ENCODE results near the gene LBP. TPM values are rescaled to one million over a fixed set of nuclear protein-coding genes. Genes with fewer than 3 reads are reported as not detected.

LBP gene
- total RNA-seq, 1 experiment from 2014 or later = not detected

GRCh38 chr20:38316341-38316740 lies 29.9 kb upstream of the LBP start:
- intact Hi-C loops (cut with micrococcal nuclease; ENCODE audit: unreplicated experiment) = no loop called here
- Histone ChIP-seq H3K4me3 (ENCODE audit: low read depth, low read length, poor library complexity, severe bottlenecking) (no peak overlapping the region), H3K27ac (ENCODE audit: low read depth, low read length, poor library complexity, severe bottlenecking) (no peak overlapping the region), H3K9me3 (ENCODE audit: low read depth, low read length, poor library complexity, severe bottlenecking) (no peaks in the 10 kb centered on the region), H3K36me3 (ENCODE audit: insufficient read depth, low read length, poor library complexity, severe bottlenecking) (no peaks in the 10 kb centered on the region), H3K27me3 (replicated peaks; ENCODE audit: insufficient read depth, low read depth, low read length, poor library complexity) (peaks cover 21% of the 10 kb centered on the region), H3K4me1 (ENCODE audit: insufficient read depth, low read length, poor library complexity, severe bottlenecking) (no peaks in the 10 kb centered on the region)
- no peak for TF ChIP-seq CTCF (conservative IDR thresholded peaks at IDR 0.05; ENCODE audit: low read depth, low read length)
- no peak for TF ChIP-seq EZH2 (IDR thresholded peaks at IDR 0.05; ENCODE audit: borderline replicate concordance, low read depth, low read length, poor library complexity, severe bottlenecking)
- CTCF ChIA-PET = no interaction called here
- POLR2A ChIA-PET (ENCODE audit: low non-redundant PET) = no interaction called here
- DNase-seq (ENCODE audit: low spot score) = no peak
- no TSS peak for BruUV-seq (replicated peaks)

GRCh38 chr20:38317422-38317821 lies 28.9 kb upstream of the LBP start:
- Histone ChIP-seq H3K9me3 (ENCODE audit: low read depth, low read length, poor library complexity, severe bottlenecking) (no peaks in the 10 kb centered on the region), H3K27me3 (replicated peaks; ENCODE audit: insufficient read depth, low read depth, low read length, poor library complexity) (peaks cover 26% of the 10 kb centered on the region), H3K4me3 (ENCODE audit: low read depth, low read length, poor library complexity, severe bottlenecking) (no peak overlapping the region), H3K4me1 (ENCODE audit: insufficient read depth, low read length, poor library complexity, severe bottlenecking) (no peaks in the 10 kb centered on the region), H3K36me3 (ENCODE audit: insufficient read depth, low read length, poor library complexity, severe bottlenecking) (no peaks in the 10 kb centered on the region), H3K27ac (ENCODE audit: low read depth, low read length, poor library complexity, severe bottlenecking) (no peak overlapping the region)
- POLR2A ChIA-PET (ENCODE audit: low non-redundant PET) = no interaction called here
- no peak for DNase-seq (ENCODE audit: low spot score)
- intact Hi-C loops (cut with micrococcal nuclease; ENCODE audit: unreplicated experiment) = no loop called here
- no TSS peak for BruUV-seq (replicated peaks)
- CTCF ChIA-PET = no interaction called here
- TF ChIP-seq CTCF (conservative IDR thresholded peaks at IDR 0.05; ENCODE audit: low read depth, low read length) (no peak), EZH2 (IDR thresholded peaks at IDR 0.05; ENCODE audit: borderline replicate concordance, low read depth, low read length, poor library complexity, severe bottlenecking) (no peak)

GRCh38 chr20:38320221-38320620 lies 26.1 kb upstream of the LBP start:
- Histone ChIP-seq H3K27ac (ENCODE audit: low read depth, low read length, poor library complexity, severe bottlenecking) (no peak overlapping the region), H3K9me3 (ENCODE audit: low read depth, low read length, poor library complexity, severe bottlenecking) (no peaks in the 10 kb centered on the region), H3K4me3 (ENCODE audit: low read depth, low read length, poor library complexity, severe bottlenecking) (no peak overlapping the region), H3K4me1 (ENCODE audit: insufficient read depth, low read length, poor library complexity, severe bottlenecking) (no peaks in the 10 kb centered on the region), H3K36me3 (ENCODE audit: insufficient read depth, low read length, poor library complexity, severe bottlenecking) (no peaks in the 10 kb centered on the region), H3K27me3 (replicated peaks; ENCODE audit: insufficient read depth, low read depth, low read length, poor library complexity) (peaks cover 38% of the 10 kb centered on the region)
- intact Hi-C loops (cut with micrococcal nuclease; ENCODE audit: unreplicated experiment) = no loop called here
- DNase-seq (ENCODE audit: low spot score) = no peak
- POLR2A ChIA-PET (ENCODE audit: low non-redundant PET) = interaction anchor here (0.8 kb wide), 1 partner anchor 195 kb away, joined by 4 read pairs; no protein-coding TSS in a partner anchor
- TF ChIP-seq EZH2 (IDR thresholded peaks at IDR 0.05; ENCODE audit: borderline replicate concordance, low read depth, low read length, poor library complexity, severe bottlenecking) (no peak), CTCF (conservative IDR thresholded peaks at IDR 0.05; ENCODE audit: low read depth, low read length) (no peak)
- BruUV-seq (replicated peaks) = no TSS peak
- CTCF ChIA-PET = no interaction called here

Data from A673 (cell line).